HFFc6 (cell line): Measurements from ENCODE around the gene INSYN2B. TPM values are rescaled to one million over a fixed set of nuclear protein-coding genes. Genes with fewer than 3 reads are reported as not detected.

ENCODE experiments used
- DNase-seq: peaks from one replicate; pipeline ENCODE4 v3.0.0-alpha.2; 2018
- H3K27ac Mint-ChIP-seq: 2 replicates; pipeline ENCODE4 v1.8.0; 2020; ENCODE audit warnings: mild to moderate bottlenecking, mixed read lengths
- H3K27me3 Mint-ChIP-seq: 2 replicates; pipeline ENCODE4 v1.8.0; 2021; ENCODE audit warnings: mild to moderate bottlenecking, moderate library complexity, mixed read lengths; ENCODE audit not compliant: insufficient read depth
- H3K36me3 Mint-ChIP-seq: 2 replicates; pipeline ENCODE4 v1.8.0; 2021; ENCODE audit warnings: low read depth, mixed read lengths
- H3K4me1 Mint-ChIP-seq: 2 replicates; pipeline ENCODE4 v1.8.0; 2020; ENCODE audit warnings: low read depth, mixed read lengths
- H3K4me3 Mint-ChIP-seq: 2 replicates; pipeline ENCODE4 v1.8.0; 2020; ENCODE audit warnings: mild to moderate bottlenecking, moderate library complexity, mixed read lengths
- H3K9me3 Mint-ChIP-seq: 2 replicates; pipeline ENCODE4 v1.8.0; 2020; ENCODE audit warnings: mild to moderate bottlenecking, mixed read lengths
- total RNA-seq, 6 experiments: library from RNA; stranded (reverse); fragmentation: NEBNext Ultra II Directional; extraction: Animal tissue kit (Norgen Biotek cat#: 25700); gene quantifications; 2 replicates in 1 of 6; 3 replicates in 5 of 6; pipeline ENCODE4 v1.2.3, GENCODE V29; 2021
- TF ChIP-seq, protein P1 (sequence below): fragments of 200-600 bp; sonication (generic); IDR thresholded peaks from 2 replicates; pipeline ENCODE4 v1.5.0; 2021; ENCODE audit warnings: antibody characterized with exemption, mild to moderate bottlenecking

Gene INSYN2B
- total RNA-seq, 6 experiments from 2014 or later, result 13.7 to 17.4 (median 16.0) TPM

DNA sequence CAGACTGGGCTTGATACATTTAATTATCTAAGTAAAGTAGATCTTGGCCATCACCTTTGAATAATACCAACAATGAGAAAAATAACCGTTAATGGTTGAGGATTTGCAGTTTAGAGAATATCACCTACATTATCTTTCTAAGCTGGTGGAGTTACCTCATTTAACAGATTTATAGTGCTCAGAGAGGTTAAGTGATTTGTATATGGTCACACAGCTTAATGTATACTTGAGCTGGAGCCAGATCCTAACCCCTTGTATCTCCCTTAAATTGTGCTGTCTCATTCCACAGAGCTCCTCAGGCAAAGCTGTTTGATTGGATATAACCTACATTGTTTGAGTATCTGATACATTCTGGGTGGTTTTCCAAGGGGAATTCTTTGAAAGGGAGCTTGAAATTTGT, 57.8 kb downstream of the INSYN2B start:
- H3K36me3 Mint-ChIP-seq, result peaks cover 16% of the 10 kb centered on the region
- TF ChIP-seq, protein P1, sequence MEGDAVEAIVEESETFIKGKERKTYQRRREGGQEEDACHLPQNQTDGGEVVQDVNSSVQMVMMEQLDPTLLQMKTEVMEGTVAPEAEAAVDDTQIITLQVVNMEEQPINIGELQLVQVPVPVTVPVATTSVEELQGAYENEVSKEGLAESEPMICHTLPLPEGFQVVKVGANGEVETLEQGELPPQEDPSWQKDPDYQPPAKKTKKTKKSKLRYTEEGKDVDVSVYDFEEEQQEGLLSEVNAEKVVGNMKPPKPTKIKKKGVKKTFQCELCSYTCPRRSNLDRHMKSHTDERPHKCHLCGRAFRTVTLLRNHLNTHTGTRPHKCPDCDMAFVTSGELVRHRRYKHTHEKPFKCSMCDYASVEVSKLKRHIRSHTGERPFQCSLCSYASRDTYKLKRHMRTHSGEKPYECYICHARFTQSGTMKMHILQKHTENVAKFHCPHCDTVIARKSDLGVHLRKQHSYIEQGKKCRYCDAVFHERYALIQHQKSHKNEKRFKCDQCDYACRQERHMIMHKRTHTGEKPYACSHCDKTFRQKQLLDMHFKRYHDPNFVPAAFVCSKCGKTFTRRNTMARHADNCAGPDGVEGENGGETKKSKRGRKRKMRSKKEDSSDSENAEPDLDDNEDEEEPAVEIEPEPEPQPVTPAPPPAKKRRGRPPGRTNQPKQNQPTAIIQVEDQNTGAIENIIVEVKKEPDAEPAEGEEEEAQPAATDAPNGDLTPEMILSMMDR, result no peak
- DNase-seq, result no peak
- H3K4me3 Mint-ChIP-seq, result no peak overlapping the region
- peaks cover 59% of the 10 kb centered on the region for H3K4me1 Mint-ChIP-seq
- no peaks in the 10 kb centered on the region for H3K9me3 Mint-ChIP-seq
- H3K27me3 Mint-ChIP-seq, result no peaks in the 10 kb centered on the region; the same call in 1 of the 2 replicates
- no peak overlapping the region for H3K27ac Mint-ChIP-seq

DNA sequence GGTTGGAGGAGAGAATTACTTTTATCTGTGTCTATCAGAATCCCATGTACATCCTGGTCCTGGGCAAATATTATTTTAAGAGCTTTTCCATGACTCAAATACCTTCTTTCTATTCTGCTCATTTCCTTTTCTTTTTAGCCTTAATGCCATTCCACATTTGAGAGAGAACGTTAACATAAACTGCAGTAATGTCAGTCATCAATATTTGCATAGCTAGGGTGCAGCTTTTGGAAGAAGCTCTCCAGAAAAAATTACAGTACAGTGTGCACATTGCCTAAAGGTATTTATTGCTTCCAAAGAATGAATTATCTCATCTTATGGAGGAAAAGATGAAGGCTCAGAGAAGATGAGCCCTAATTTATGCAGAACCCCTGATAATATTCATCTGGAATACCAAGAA, 58.3 kb downstream of the INSYN2B start:
- Mint-ChIP-seq H3K4me3 (no peak overlapping the region; the same call in 1 of the 2 replicates), H3K27me3 (no peaks in the 10 kb centered on the region; the same call in 1 of the 2 replicates), H3K27ac (peak overlapping the region; percentile 1; the same call in 1 of the 2 replicates), H3K4me1 (peaks cover 64% of the 10 kb centered on the region), H3K36me3 (peaks cover 16% of the 10 kb centered on the region), H3K9me3 (no peaks in the 10 kb centered on the region)
- TF ChIP-seq, protein P1, result no peak
- DNase-seq, result no peak

DNA sequence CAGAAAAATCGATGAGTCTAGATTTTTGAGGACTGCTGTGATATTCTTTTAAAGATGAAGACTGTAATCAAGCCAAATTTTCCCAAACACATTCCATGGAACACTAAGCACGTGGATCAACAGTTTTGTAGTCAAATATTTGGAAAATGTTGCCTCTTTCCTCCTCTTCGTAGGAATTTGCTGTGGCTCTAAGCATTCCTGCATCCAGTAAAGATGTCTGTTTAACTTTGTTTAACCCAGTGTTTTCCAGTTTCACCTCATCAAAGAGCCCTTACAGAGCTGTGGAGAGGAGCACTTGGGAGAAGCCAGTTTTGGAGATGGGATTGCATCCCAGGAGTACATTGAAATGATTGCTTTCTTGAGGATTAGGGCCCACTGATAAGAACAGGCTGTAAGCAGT, 58.9 kb downstream of the INSYN2B start:
- TF ChIP-seq, protein P1, result no peak
- no peaks in the 10 kb centered on the region for H3K9me3 Mint-ChIP-seq
- H3K27me3 Mint-ChIP-seq, result no peaks in the 10 kb centered on the region; the same call in 1 of the 2 replicates
- no peak for DNase-seq
- peaks cover 65% of the 10 kb centered on the region for H3K4me1 Mint-ChIP-seq
- peak overlapping the region; percentile 1; the same call in 1 of the 2 replicates for H3K27ac Mint-ChIP-seq
- no peak overlapping the region; the same call in 1 of the 2 replicates for H3K4me3 Mint-ChIP-seq
- peaks cover 16% of the 10 kb centered on the region for H3K36me3 Mint-ChIP-seq

DNA sequence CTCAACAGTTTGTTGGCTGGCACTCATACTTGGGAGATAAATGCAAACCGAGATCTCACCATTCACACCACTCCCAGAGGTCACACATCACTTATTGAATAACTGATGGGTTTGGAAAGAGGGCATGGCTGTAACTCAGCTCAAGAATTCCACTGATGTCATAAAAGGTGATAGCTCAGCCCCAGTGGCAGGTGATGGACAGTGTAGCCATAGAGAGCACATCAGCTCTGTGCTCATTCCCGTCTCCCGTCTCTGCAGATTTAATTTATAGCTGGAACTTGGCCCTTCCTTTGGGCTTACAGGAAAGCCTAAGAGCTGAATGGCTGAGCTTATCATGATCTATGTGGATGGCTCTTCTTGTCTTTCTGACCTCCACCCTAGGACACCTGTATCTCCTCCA, 59.8 kb downstream of the INSYN2B start:
- TF ChIP-seq, protein P1, result no peak
- Mint-ChIP-seq H3K4me1 (peaks cover 70% of the 10 kb centered on the region), H3K4me3 (no peak overlapping the region), H3K9me3 (no peaks in the 10 kb centered on the region), H3K27me3 (no peaks in the 10 kb centered on the region), H3K36me3 (peaks cover 12% of the 10 kb centered on the region), H3K27ac (no peak overlapping the region)
- DNase-seq, result no peak

DNA sequence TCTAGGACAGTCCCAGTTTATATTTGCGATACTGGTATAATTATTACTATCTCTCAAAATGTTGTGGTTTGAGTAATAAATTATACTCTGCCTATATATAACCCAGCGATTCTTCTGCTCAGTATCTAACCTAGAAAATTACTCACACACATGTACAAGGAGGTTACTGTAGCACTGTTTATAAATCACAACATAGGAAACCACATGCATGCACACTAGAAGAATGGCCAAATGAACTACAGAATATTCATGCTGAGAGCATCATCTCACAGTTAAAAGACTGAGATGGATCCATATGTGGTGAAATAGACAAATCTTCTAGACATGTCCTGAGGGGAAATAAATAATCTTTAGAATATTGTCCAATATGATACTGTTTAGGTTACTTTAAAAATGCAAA, 62.1 kb downstream of the INSYN2B start:
- no peaks in the 10 kb centered on the region for H3K27me3 Mint-ChIP-seq
- peaks cover 67% of the 10 kb centered on the region for H3K4me1 Mint-ChIP-seq
- H3K27ac Mint-ChIP-seq, result no peak overlapping the region
- DNase-seq, result no peak
- H3K36me3 Mint-ChIP-seq, result peaks cover 15% of the 10 kb centered on the region
- no peaks in the 10 kb centered on the region for H3K9me3 Mint-ChIP-seq
- TF ChIP-seq, protein P1, result no peak
- H3K4me3 Mint-ChIP-seq, result no peak overlapping the region

DNA sequence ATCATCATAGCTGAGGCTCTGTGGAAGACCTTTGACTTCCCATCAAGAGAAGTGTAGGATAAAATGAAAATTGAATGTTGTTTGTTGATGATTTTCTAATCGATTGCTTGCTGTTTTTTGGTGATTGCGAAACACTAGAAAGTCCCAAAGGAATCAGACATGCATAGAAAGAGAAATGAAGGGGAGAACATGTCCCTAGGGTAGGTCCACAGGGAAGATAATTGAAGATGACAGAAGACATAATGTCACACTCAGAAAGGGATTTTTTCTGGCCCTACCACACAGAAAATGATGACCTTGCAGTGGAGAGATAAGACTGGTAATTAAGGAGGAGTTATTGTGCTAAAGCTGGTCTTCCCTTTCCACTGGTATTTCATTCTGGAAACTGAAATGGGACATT, 62.8 kb downstream of the INSYN2B start:
- Mint-ChIP-seq H3K36me3 (peaks cover 16% of the 10 kb centered on the region), H3K4me3 (no peak overlapping the region), H3K27ac (no peak overlapping the region)

More for the DNA sequence above, 62.8 kb downstream of the INSYN2B start:
- no peak for DNase-seq
- no peaks in the 10 kb centered on the region for H3K27me3 Mint-ChIP-seq
- H3K9me3 Mint-ChIP-seq, result no peaks in the 10 kb centered on the region
- TF ChIP-seq, protein P1, result no peak
- H3K4me1 Mint-ChIP-seq, result peaks cover 59% of the 10 kb centered on the region
